Activated naive CD4-positive, alpha-beta T cell treated with anti-CD3 and anti-CD28 coated beads for 36 hours (primary cell): ENCODE results near the gene GNA15. TPM values are rescaled to one million over a fixed set of nuclear protein-coding genes. Genes with fewer than 3 reads are reported as not detected.

Source experiments
- CTCF ChIA-PET: fragments of 350-600 bp; sonication (Branson Sonifier 250); formaldehyde crosslinking; loops from one replicate; lab custom pipeline; 2021; ENCODE audit warnings: antibody characterized with exemption; lab: Charles Lee
- DNase-seq: peaks from one replicate; pipeline ENCODE4 v3.0.0-alpha.2; 2020
- H3K27ac Mint-ChIP-seq: one replicate; pipeline ENCODE4 v1.8.0; 2021; ENCODE audit warnings: mild to moderate bottlenecking, mixed read lengths
- H3K27me3 Mint-ChIP-seq: one replicate; pipeline ENCODE4 v1.8.0; 2021; ENCODE audit warnings: low read depth, mixed read lengths
- H3K36me3 Mint-ChIP-seq: one replicate; pipeline ENCODE4 v1.8.0; 2021; ENCODE audit warnings: low read depth, mixed read lengths
- H3K4me1 Mint-ChIP-seq: one replicate; pipeline ENCODE4 v1.8.0; 2021; ENCODE audit warnings: low read depth, mixed read lengths
- H3K4me3 Mint-ChIP-seq: one replicate; pipeline ENCODE4 v1.8.0; 2021; ENCODE audit warnings: mild to moderate bottlenecking, moderate library complexity, mixed read lengths
- H3K9me3 Mint-ChIP-seq: one replicate; pipeline ENCODE4 v1.8.0; 2021; ENCODE audit warnings: mixed read lengths
- intact Hi-C: fragments of 100-400 bp; cut with micrococcal nuclease; formaldehyde crosslinking; loops from one replicate; pipeline ENCODE4 v1.15.1; 2023
- total RNA-seq, 2 experiments: library from RNA; stranded (reverse); gene quantifications; one replicate each; pipeline ENCODE4 v1.2.3, GENCODE V29; 2021

Gene GNA15
- total RNA-seq, 2 experiments from 2014 or later: 26.6 to 28.4 TPM

- Mint-ChIP-seq H3K4me1 (peaks cover 3% of the 10 kb centered on the region), H3K36me3 (no peaks in the 10 kb centered on the region), H3K27me3 (no peaks in the 10 kb centered on the region), H3K27ac (no peak overlapping the region), H3K9me3 (no peaks in the 10 kb centered on the region), H3K4me3 (no peak overlapping the region)
- DNase-seq: no peak
- CTCF ChIA-PET: interaction anchor here (0.6 to 2.3 kb wide), 4 partner anchors 34 to 315 kb away, joined by 3 to 11 read pairs (median 3); no protein-coding TSS in a partner anchor
- intact Hi-C loops: no loop called here
Measured at GRCh38 chr19:3110126-3110825, 25.6 kb upstream of the GNA15 start.

GRCh38 chr19:3111586-3112247, 24.1 kb upstream of the GNA15 start:
- intact Hi-C loops: no loop called here
- H3K36me3 Mint-ChIP-seq: no peaks in the 10 kb centered on the region

GRCh38 chr19:3112375-3113099, 23.3 kb upstream of the GNA15 start:
- H3K9me3 Mint-ChIP-seq: no peaks in the 10 kb centered on the region
- H3K36me3 Mint-ChIP-seq: no peaks in the 10 kb centered on the region
- no peak overlapping the region for H3K4me3 Mint-ChIP-seq
- intact Hi-C loops: no loop called here
- no peak for DNase-seq
- H3K27me3 Mint-ChIP-seq: no peaks in the 10 kb centered on the region
- CTCF ChIA-PET: no interaction called here
- H3K27ac Mint-ChIP-seq: no peak overlapping the region
- peaks cover 3% of the 10 kb centered on the region for H3K4me1 Mint-ChIP-seq

More at GRCh38 chr19:3111586-3112247, 24.1 kb upstream of the GNA15 start:
- CTCF ChIA-PET: no interaction called here
- Mint-ChIP-seq H3K9me3 (no peaks in the 10 kb centered on the region), H3K27me3 (no peaks in the 10 kb centered on the region), H3K4me3 (no peak overlapping the region), H3K27ac (no peak overlapping the region), H3K4me1 (peaks cover 3% of the 10 kb centered on the region)
- DNase-seq: no peak

- intact Hi-C loops: no loop called here
- H3K4me3 Mint-ChIP-seq: no peak overlapping the region
- H3K9me3 Mint-ChIP-seq: no peaks in the 10 kb centered on the region
- H3K27ac Mint-ChIP-seq: no peak overlapping the region
- no peaks in the 10 kb centered on the region for H3K36me3 Mint-ChIP-seq
- H3K4me1 Mint-ChIP-seq: peaks cover 3% of the 10 kb centered on the region
- DNase-seq: no peak
- no peaks in the 10 kb centered on the region for H3K27me3 Mint-ChIP-seq
- CTCF ChIA-PET: no interaction called here
Measured at GRCh38 chr19:3113100-3114017, 22.5 kb upstream of the GNA15 start.

GRCh38 chr19:3114018-3114726, 21.7 kb upstream of the GNA15 start:
- CTCF ChIA-PET: no interaction called here
- no peak overlapping the region for H3K27ac Mint-ChIP-seq

GRCh38 chr19:3114811-3115210, 21.0 kb upstream of the GNA15 start:
- DNase-seq: no peak

More at GRCh38 chr19:3114018-3114726, 21.7 kb upstream of the GNA15 start:
- H3K36me3 Mint-ChIP-seq: no peaks in the 10 kb centered on the region
- DNase-seq: no peak
- no peak overlapping the region for H3K4me3 Mint-ChIP-seq
- H3K9me3 Mint-ChIP-seq: no peaks in the 10 kb centered on the region
- H3K27me3 Mint-ChIP-seq: no peaks in the 10 kb centered on the region
- no peaks in the 10 kb centered on the region for H3K4me1 Mint-ChIP-seq
- intact Hi-C loops: no loop called here

GRCh38 chr19:3115411-3115810, 20.4 kb upstream of the GNA15 start:
- Mint-ChIP-seq H3K4me3 (no peak overlapping the region), H3K4me1 (no peaks in the 10 kb centered on the region), H3K9me3 (no peaks in the 10 kb centered on the region), H3K27ac (no peak overlapping the region), H3K36me3 (no peaks in the 10 kb centered on the region), H3K27me3 (no peaks in the 10 kb centered on the region)
- DNase-seq: no peak
- CTCF ChIA-PET: interaction anchor here (0.6 kb wide), 1 partner anchor 377 kb away, joined by 3 read pairs; no protein-coding TSS in a partner anchor
- intact Hi-C loops: no loop called here

More at GRCh38 chr19:3114811-3115210, 21.0 kb upstream of the GNA15 start:
- intact Hi-C loops: no loop called here
- H3K4me3 Mint-ChIP-seq: no peak overlapping the region
- no peak overlapping the region for H3K27ac Mint-ChIP-seq
- no peaks in the 10 kb centered on the region for H3K27me3 Mint-ChIP-seq
- no peaks in the 10 kb centered on the region for H3K36me3 Mint-ChIP-seq
- CTCF ChIA-PET: no interaction called here
- no peaks in the 10 kb centered on the region for H3K4me1 Mint-ChIP-seq
- no peaks in the 10 kb centered on the region for H3K9me3 Mint-ChIP-seq

- intact Hi-C loops: no loop called here
- CTCF ChIA-PET: interaction anchor here (0.6 kb wide), 1 partner anchor 378 kb away, joined by 3 read pairs; no protein-coding TSS in a partner anchor
Measured at GRCh38 chr19:3115916-3116602, 19.8 kb upstream of the GNA15 start.

GRCh38 chr19:3116621-3117020, 19.2 kb upstream of the GNA15 start:
- Mint-ChIP-seq H3K4me1 (no peaks in the 10 kb centered on the region), H3K27me3 (no peaks in the 10 kb centered on the region), H3K9me3 (no peaks in the 10 kb centered on the region), H3K36me3 (no peaks in the 10 kb centered on the region), H3K4me3 (no peak overlapping the region), H3K27ac (no peak overlapping the region)
- CTCF ChIA-PET: no interaction called here
- no peak for DNase-seq
- intact Hi-C loops: no loop called here

More at GRCh38 chr19:3115916-3116602, 19.8 kb upstream of the GNA15 start:
- H3K36me3 Mint-ChIP-seq: no peaks in the 10 kb centered on the region
- no peak overlapping the region for H3K27ac Mint-ChIP-seq
- H3K9me3 Mint-ChIP-seq: no peaks in the 10 kb centered on the region
- no peak for DNase-seq
- H3K27me3 Mint-ChIP-seq: no peaks in the 10 kb centered on the region
- no peak overlapping the region for H3K4me3 Mint-ChIP-seq
- H3K4me1 Mint-ChIP-seq: no peaks in the 10 kb centered on the region

- no peak for DNase-seq
- no peaks in the 10 kb centered on the region for H3K27me3 Mint-ChIP-seq
- no peak overlapping the region for H3K27ac Mint-ChIP-seq
- no peak overlapping the region for H3K4me3 Mint-ChIP-seq
- intact Hi-C loops: no loop called here
- no peaks in the 10 kb centered on the region for H3K9me3 Mint-ChIP-seq
- H3K4me1 Mint-ChIP-seq: no peaks in the 10 kb centered on the region
- no peaks in the 10 kb centered on the region for H3K36me3 Mint-ChIP-seq
- CTCF ChIA-PET: no interaction called here
Measured at GRCh38 chr19:3117716-3118115, 18.1 kb upstream of the GNA15 start.
